ENCODE results near the gene LONP1.

- TF ChIP-seq, protein P1, sequence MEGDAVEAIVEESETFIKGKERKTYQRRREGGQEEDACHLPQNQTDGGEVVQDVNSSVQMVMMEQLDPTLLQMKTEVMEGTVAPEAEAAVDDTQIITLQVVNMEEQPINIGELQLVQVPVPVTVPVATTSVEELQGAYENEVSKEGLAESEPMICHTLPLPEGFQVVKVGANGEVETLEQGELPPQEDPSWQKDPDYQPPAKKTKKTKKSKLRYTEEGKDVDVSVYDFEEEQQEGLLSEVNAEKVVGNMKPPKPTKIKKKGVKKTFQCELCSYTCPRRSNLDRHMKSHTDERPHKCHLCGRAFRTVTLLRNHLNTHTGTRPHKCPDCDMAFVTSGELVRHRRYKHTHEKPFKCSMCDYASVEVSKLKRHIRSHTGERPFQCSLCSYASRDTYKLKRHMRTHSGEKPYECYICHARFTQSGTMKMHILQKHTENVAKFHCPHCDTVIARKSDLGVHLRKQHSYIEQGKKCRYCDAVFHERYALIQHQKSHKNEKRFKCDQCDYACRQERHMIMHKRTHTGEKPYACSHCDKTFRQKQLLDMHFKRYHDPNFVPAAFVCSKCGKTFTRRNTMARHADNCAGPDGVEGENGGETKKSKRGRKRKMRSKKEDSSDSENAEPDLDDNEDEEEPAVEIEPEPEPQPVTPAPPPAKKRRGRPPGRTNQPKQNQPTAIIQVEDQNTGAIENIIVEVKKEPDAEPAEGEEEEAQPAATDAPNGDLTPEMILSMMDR (conservative IDR thresholded peaks at IDR 0.05): no peak
- no peak for TF ChIP-seq ZFX (IDR thresholded peaks at IDR 0.05)
Observed at GRCh38 chr19:5682107-5682482, 37.9 kb downstream of the LONP1 start.
